GM18858 (cell line): ENCODE data around the gene IRF4.

Experiments
- ATAC-seq: cut with Tn5 transposase; IDR thresholded peaks from one replicate; pipeline ENCODE4 v1.9.1; 2021; ENCODE audit not compliant: unreplicated experiment

Gene IRF4

GRCh38 chr6:454148-454991, 62.8 kb downstream of the IRF4 start:
- no peak for ATAC-seq

DNA sequence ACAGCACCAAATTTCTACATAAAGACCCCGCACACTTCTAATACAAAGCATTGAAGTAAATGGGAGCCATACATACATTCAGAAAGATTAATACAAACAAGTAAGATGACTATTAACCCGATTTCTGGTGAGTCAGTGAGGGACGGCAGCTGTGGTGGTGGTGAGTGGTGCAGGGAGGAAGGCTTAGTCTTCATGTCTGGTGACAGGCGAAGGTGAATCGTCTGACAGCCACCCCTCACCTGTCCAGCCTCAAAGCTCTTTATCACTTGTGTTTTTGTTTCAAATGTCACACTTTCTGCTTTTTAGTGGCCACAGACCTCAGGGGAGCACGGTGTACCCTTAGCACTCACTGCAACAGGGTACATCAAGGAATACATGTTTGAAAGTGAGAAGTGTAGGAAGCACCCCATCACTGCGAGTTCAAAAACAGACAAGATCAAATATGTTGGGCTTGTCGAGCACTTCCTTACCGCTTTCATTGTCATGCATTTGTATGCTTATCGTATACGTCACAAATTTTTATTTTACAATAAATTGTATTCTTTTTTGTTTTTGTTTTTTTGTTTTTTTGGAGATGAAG, 63.5 kb downstream of the IRF4 start:
- no peak for ATAC-seq

DNA sequence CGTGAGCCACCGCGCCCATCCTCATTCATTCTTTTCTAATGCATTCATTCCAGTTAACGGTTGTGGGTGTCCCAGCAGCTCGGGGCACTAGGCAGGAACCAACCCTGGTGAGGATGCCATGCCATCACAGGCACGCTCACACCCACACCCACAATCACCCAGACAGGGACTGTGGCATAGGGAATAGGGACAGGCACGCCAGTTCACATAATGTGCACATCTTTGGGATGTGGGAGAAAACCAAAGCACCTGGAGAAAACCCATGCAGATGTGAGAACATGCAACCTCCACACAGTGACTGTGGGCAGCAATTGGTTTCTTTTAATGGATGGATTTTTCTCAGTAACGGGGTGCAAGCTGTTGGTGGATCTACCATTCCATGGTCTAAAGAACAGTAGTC, 64.3 kb downstream of the IRF4 start:
- ATAC-seq = no peak

DNA sequence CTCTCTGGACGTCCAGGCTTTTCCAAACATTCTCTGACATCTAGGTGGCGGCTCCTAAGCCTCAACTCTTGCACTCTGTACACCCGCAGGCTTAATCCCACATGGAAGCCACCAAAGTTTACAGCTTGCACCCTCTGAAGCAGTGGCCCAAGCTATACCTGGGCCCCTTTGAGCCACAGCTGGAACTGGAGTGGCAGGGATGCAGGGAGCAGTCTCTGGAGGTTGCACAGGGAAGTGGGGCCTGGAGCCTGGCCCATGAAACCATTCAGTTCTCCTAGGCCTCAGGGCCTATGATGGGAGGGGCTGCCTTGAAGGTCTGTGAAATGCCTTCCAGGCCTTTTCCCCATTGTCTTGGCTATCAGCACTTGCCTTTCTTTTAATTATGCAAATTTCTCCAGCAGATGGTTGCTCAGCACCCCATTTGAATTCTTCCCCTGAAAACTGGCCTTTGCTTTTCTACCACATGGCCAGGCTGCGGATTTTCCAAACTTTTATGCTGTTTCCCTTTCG, 64.9 kb downstream of the IRF4 start:
- ATAC-seq = no peak

GRCh38 chr6:456887-457286, 65.3 kb downstream of the IRF4 start:
- no peak for ATAC-seq
